HG03521 (cell line): ENCODE data around the gene GMPR2.
"Not testable (repeated sequence)": the region's sequence is repeated elsewhere in the genome, so short reads cannot be mapped to it uniquely, and the experiment has no call there.

ENCODE experiments used
- ATAC-seq: cut with Tn5 transposase; IDR thresholded peaks from one replicate; pipeline ENCODE4 v1.9.1; 2021; ENCODE audit warnings: mild to moderate bottlenecking, moderate library complexity; ENCODE audit not compliant: unreplicated experiment

GMPR2 gene

GRCh38 chr14:24226473-24226872, 6.3 kb upstream of the GMPR2 start:
- ATAC-seq, result no peak

GRCh38 chr14:24228902-24229301, 3.8 kb upstream of the GMPR2 start:
- ATAC-seq, result no peak

DNA sequence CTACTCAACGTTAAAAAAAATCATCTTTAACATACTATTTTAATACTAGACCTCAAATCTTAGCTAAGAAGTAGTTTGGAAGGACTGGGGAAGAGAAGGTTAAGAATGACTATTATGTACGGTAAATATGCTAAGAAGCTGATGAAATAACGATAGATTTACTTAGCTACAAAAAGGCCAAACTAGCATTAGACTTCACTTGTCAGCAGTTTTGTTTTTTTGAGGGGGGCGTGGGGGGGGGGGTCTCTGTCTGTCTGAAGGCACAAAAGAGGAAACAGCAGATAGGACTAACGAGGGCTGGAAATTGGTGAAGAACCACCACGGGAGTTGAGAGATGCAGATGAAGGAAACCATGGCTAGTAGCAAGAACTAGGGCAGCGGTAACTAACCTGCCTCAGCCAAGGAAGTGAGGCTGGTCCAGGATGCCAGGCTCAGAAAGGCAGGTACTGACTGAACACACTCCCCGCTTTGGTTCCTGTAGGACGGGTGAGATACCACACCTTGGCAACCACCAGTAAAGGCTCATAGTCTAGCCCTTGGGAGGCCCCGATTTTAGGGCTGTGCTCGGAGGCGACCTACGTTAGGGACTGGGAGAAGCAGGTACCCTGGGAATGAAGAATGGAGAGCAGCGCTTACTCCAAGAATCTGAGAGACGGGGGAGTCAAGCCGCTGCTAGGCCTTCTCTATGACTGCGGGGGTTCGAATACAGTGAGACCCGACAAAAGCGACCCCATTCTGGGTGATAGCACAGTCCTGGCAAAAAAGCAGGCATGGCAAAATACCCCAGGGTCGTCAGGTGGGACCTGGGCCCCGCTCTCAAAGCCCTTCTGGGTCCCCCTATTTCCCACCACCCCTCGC, 1.2 kb upstream of the GMPR2 start:
- ATAC-seq, result no peak

DNA sequence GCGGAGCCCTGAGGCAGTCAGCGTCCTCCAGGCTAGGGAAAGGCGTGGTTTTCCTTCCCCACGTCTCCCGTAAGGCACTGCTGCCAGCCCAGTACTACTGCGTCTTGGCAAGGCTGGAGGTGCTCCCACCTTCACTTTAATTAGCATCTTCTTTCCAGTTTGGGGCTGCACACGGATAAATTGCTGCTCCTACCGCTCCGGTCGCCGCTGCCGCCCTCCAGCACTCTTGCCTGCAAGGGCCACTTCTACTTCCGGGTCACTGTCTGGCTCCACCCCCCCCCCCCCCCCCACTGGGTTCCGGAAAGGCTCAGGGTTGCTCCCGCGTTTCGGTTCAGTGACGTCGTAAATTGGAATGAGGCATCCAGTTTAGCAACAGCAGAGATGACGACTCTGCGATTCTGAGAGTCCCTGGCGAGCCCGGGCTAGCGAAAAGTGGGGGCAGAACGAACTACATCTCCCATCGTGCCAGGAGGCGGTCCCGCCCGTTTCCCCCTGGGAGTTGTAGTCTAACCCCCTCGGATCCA, 546 bp upstream of the GMPR2 start, which contains the start of gene NEDD8:
NEDD8 (minus strand) TSS at position 247 of the 524 bp plus-strand sequence; CDS start at position 147, 100 bp downstream.
- ATAC-seq, result peak; percentile 65

- no peak for ATAC-seq
Measured at GRCh38 chr14:24233538-24233866, 773 bp downstream of the GMPR2 start.

DNA sequence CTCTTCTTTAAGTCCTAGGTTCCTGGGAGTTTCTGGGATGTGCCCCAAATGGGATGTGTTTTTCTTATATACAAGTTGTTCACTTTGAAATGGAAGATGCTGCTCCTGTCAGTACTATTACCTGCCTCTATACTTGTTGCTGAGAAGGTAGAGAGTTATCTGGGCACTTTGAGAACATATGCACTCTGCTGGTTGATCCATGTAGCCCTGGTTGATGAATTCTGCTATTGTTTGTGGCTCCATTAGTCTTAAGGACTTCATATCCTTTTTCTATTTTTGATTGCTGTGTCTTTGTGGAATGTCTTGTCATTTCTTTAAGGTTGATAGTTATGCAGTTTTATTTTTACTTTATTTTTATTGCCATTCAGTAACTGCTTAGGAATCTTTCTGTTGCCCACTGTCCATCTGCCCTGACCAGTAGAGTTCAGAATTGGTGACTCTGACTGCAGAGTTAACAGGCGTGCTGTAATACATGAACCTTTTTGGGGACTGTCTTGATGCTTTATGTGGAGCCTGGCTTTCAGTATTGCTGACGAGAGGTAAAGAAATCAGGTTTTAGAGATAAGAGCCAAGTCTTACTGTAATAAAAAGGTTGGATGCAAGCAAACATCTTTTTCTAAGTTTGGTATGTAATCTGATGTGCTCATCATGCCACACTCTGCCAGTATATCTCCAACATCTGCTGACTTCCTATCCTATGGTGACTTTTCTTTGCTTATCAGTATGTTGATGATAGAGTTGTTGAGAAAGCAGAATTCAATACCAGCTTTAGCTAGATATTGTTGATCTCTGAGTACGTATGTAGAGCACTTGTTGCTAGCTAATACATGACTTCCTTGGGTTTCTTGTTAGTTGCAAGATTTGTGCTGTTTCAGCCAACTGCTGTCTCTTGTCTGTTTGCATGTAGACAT, 1.6 kb downstream of the GMPR2 start:
- no peak for ATAC-seq

DNA sequence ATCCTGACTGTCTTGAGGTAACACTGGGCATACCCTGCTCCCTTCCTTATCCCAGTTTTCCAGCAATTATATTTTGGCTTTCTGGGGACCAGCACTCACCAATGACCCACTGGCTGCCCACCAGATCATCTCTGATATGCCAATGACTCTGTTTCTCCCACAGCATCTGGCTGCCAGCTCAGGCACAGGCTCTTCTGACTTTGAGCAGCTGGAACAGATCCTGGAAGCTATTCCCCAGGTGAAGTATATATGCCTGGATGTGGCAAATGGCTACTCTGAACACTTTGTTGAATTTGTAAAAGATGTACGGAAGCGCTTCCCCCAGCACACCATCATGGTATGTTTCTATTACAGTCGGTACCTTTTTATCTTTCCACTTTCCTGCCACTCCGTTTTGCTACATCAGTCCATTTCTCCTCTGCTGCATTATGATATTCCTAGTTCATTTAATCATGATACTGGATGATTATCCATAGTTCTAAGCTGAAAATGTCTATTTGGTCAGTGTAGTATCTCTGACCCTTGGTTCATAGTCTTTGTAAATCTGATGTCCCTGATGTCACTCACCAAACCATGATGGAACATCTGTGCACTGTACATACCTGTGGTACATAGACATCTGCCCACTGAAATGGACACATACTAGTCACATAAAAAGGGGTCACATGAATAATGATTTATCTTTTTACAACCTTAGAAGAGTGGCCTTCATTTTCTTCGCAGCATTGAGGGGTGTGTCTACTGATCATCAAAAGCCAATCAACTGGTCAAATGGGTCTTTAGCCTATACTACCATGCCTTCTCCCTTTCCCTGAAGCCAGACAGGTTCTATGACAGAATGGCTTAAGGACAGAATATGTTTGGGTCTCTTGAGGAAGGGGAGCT, 3.3 kb downstream of the GMPR2 start:
- no peak for ATAC-seq

DNA sequence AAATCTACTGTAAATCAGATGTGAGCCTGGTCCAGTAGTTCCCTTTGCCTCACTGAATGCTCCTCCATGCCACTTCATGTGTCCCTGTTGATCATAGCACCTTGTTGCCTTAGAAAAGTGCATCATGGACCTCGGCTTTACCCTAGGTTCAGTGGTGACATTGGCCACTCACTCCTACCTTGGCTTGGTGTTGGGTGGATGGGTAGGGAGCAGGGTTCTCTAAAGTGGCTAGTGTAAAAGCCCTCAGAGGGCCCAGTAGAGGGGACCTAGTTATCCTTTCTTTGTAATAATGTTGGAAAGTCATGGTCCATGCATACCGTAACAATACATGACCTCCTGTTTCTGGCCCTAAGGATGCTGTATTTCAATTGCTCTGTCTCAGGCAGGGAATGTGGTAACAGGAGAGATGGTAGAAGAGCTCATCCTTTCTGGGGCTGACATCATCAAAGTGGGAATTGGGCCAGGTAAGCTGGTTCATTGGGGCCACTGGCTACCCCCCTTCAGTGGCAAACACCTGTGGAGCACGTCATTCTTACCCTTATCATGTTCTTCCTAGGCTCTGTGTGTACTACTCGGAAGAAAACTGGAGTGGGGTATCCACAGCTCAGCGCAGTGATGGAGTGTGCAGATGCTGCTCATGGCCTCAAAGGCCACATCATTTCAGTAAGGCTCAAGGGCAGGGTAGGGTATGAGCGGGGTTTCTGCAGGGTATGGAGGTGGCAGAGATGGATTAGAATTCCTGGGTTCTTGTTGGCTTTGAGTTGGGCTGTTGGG, 4.1 kb downstream of the GMPR2 start:
- no peak for ATAC-seq

- ATAC-seq, result no peak
Measured at GRCh38 chr14:24237463-24237955, 4.8 kb downstream of the GMPR2 start.

DNA sequence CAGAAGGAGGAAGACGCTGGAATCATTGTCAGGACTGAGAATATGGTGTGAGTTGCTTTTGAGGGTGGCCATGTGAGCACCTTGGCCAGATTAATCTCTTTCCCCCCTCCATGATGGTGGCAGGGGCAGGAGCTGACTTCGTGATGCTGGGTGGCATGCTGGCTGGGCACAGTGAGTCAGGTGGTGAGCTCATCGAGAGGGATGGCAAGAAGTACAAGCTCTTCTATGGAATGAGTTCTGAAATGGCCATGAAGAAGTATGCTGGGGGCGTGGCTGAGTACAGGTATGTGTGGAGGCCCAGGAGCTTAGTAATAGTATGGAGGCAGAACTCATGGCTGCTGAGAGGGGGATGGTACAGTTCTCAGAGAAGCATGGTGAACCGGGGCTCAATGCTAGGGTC, 5.4 kb downstream of the GMPR2 start:
- no peak for ATAC-seq

DNA sequence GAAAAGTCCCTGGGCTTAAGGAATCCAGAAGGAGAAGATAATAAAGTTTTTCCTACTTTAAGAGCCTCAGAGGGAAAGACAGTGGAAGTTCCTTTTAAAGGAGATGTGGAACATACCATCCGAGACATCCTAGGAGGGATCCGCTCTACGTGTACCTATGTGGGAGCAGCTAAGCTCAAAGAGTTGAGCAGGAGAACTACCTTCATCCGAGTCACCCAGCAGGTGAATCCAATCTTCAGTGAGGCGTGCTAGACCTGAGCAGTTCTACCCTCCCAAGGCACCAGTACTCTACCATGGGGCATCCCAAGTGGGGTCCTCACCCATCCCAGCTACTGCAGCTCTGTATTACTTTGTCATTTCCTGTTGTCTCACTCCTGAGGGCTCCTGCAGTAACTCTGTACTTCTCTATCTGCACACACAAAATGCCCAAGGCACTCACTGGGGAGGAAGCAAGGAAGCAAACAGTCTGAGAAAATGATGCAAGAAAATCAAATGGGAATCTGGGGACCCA, 5.9 kb downstream of the GMPR2 start:
- no peak for ATAC-seq

DNA sequence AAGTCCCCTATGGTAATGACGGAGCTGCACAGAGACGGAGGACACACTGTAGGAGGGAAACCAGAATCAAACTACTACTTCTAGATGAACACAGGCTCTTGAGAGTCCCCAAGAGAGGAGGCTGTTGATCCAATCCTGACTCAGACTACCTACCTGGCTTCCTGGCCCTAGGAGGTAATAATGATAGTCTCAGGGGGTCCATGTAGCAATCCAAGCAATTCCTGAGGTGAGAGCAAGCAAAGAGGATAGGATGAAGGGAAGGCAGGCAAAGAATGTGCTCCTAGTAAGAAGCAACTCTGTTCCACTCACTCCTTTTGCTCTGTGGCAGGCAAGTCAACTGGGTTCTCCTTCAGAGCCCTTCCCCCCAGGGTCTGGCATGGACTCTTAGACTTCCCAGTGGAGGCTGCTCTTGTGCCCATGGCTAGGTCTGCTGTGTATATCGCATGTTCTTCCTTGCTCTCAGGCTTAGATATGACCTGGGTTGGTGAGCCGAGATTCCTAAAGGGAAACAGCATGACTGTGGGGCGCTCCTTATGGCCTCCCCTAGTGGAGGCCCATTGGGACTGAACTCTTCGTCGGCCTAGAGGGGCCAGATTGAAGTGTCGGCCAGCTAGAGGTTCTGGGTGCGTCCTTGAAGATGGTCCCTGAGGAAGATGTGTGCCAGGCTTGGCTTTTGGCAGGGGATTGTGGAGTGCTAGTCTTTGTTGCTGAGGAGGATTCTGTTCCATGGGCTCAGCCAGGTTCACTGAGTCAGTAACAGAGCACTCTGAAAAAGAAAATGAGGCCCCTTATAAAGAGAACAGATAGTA, 7.6 kb downstream of the GMPR2 start:
- ATAC-seq, result no peak

- ATAC-seq, result peak; percentile 72
Measured at GRCh38 chr14:24241829-24242443, 9.2 kb downstream of the GMPR2 start.

- ATAC-seq, result no peak
Measured at GRCh38 chr14:24243336-24243836, 10.7 kb downstream of the GMPR2 start.

GRCh38 chr14:24245350-24245749, 12.6 kb downstream of the GMPR2 start:
- ATAC-seq, result not testable (repeated sequence)

DNA sequence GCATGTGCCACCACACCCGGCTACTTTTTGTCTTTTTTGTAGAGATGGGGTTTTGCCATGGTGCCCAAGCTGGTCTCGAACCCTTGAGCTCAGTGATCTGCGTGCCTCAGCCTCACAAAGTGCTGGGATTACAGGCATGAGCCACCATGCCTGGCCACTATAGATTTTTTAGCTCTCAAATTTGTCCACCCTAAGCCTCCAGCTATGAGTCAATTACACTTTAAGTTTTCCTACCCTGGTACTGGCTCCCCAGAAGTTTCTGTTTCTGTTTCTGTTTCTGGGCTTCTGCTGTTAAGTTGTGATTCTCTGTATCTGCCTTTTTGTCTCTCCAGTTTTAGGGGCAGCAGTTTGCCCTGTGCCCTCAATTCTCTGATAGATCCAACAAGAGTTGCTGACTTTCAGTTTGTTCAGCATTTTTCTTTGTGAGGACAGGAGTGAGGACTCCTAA, 14.1 kb downstream of the GMPR2 start:
- no peak for ATAC-seq

DNA sequence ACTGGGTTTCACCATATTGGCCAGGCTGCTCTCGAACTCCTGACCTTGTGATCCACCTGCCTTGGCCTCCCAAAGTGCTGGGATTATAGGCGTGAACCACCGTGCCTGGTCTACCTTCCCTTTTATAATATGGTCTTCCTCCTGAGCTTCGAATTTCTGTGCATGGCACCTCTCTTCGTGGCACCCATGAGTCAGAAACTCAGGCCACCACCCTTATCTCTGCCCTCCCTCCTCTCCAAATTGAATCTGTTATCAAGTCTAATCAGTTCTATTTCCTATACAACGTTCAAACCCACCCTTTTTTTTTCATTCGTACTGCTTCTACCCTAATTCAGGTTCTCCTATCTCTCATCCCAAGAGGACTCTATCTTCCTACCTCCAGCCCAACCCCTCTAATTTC, 14.7 kb downstream of the GMPR2 start:
- ATAC-seq, result no peak
